Measurements from ENCODE around the gene AUTS2.

AUTS2 gene

GRCh38 chr7:70319057-70319456, 720.8 kb downstream of the AUTS2 start:
- TF ChIP-seq CTCF (conservative IDR thresholded peaks at IDR 0.05; ENCODE audit: low read length) = no peak
- H3K4me3 ChIP-seq (ENCODE audit: low read length) = no peak overlapping the region
- DNase-seq (ENCODE audit: low read depth) = no peak

GRCh38 chr7:70321016-70321590, 722.8 kb downstream of the AUTS2 start:
- no peak for DNase-seq (ENCODE audit: low read depth)
- no peak overlapping the region for H3K4me3 ChIP-seq (ENCODE audit: low read length)
- TF ChIP-seq CTCF (conservative IDR thresholded peaks at IDR 0.05; ENCODE audit: low read length) = no peak

- no peak for TF ChIP-seq CTCF (conservative IDR thresholded peaks at IDR 0.05; ENCODE audit: low read length)
- no peak overlapping the region for H3K4me3 ChIP-seq (ENCODE audit: low read length)
- no peak for DNase-seq (ENCODE audit: low read depth)
Observed at GRCh38 chr7:70322856-70323255, 724.6 kb downstream of the AUTS2 start.

- no peak overlapping the region for H3K4me3 ChIP-seq (ENCODE audit: low read length)
- DNase-seq (ENCODE audit: low read depth) = peak; percentile 77
- TF ChIP-seq CTCF (conservative IDR thresholded peaks at IDR 0.05; ENCODE audit: low read length) = no peak
Observed at GRCh38 chr7:70325509-70326101, 727.3 kb downstream of the AUTS2 start.

- H3K4me3 ChIP-seq (ENCODE audit: low read length) = no peak overlapping the region
- no peak for DNase-seq (ENCODE audit: low read depth)
- TF ChIP-seq CTCF (conservative IDR thresholded peaks at IDR 0.05; ENCODE audit: low read length) = no peak
Observed at GRCh38 chr7:70334295-70334694, 736.0 kb downstream of the AUTS2 start.

- DNase-seq (ENCODE audit: low read depth) = no peak
- no peak for TF ChIP-seq CTCF (conservative IDR thresholded peaks at IDR 0.05; ENCODE audit: low read length)
- no peak overlapping the region for H3K4me3 ChIP-seq (ENCODE audit: low read length)
Observed at GRCh38 chr7:70334871-70335270, 736.6 kb downstream of the AUTS2 start.

GRCh38 chr7:70336536-70336935, 738.3 kb downstream of the AUTS2 start:
- TF ChIP-seq CTCF (conservative IDR thresholded peaks at IDR 0.05; ENCODE audit: low read length) = no peak
- DNase-seq (ENCODE audit: low read depth) = no peak
- no peak overlapping the region for H3K4me3 ChIP-seq (ENCODE audit: low read length)

Data from AG10803 (cell line).